Mesodermal cell (in vitro differentiated cells): Measurements from ENCODE around the gene LRRC49.
"Not testable (repeated sequence)": the region's sequence is repeated elsewhere in the genome, so short reads cannot be mapped to it uniquely, and the experiment has no call there.

ENCODE experiments used
- H3K27ac ChIP-seq: 2 replicates; pipeline ENCODE4 v1.7.0; 2013; ENCODE audit warnings: mild to moderate bottlenecking, low read depth, low read length, moderate library complexity; ENCODE audit not compliant: severe bottlenecking
- H3K36me3 ChIP-seq: 2 replicates; pipeline ENCODE4 v1.7.1; 2013; ENCODE audit warnings: mild to moderate bottlenecking, low read length, moderate library complexity; ENCODE audit not compliant: control insufficient read depth, insufficient read depth
- H3K4me1 ChIP-seq: one replicate; pipeline ENCODE4 v1.7.1; 2013; ENCODE audit warnings: mild to moderate bottlenecking, low read length; ENCODE audit not compliant: insufficient read depth, control insufficient read depth, poor library complexity, severe bottlenecking
- H3K4me3 ChIP-seq: 2 replicates; pipeline ENCODE4 v1.7.0; 2013; ENCODE audit warnings: low read length, control low read depth, mild to moderate bottlenecking; ENCODE audit not compliant: insufficient read depth, poor library complexity, severe bottlenecking; ENCODE audit errors: extremely low read depth
- H3K9me3 ChIP-seq: 2 replicates; pipeline ENCODE4 v1.7.1; 2013; ENCODE audit warnings: mild to moderate bottlenecking, low read length, moderate library complexity; ENCODE audit not compliant: control insufficient read depth
- WGBS, 2 experiments: methylation state at CpG; one replicate each; pipeline ENCODE4 v1.1.5; 2013; ENCODE audit warnings: missing lambda C conversion rate in 2 of 2; ENCODE audit not compliant: insufficient coverage in 2 of 2; 5-methylcytosine and 5-hydroxymethylcytosine counted together

LRRC49 gene

DNA sequence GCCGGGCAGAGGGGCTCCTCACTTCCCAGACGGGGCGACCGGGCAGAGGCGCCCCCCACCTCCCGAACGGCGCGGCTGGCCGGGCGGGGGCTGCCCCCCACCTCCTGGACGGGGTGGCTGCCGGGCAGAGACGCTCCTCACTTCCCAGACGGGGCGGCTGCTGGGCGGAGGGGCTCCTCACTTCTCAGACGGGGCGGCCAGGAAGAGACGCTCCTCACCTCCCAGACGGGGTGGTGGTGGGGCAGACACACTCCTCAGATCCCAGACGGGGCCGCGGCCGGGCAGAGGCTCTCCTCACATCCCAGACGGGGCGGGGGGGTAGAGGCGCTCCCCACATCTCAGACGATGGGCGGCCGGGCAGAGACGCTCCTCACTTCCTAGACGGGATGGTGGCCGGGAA, 21.1 kb upstream of the LRRC49 start:
- H3K36me3 ChIP-seq, H3K27ac ChIP-seq, H3K4me3 ChIP-seq, H3K9me3 ChIP-seq: not testable (repeated sequence)
- H3K4me1 ChIP-seq, result peaks cover 14% of the 10 kb centered on the region
- 95 to 97% methylated on average over 27 to 30 of the region's 34 CpGs for WGBS, 2 experiments

DNA sequence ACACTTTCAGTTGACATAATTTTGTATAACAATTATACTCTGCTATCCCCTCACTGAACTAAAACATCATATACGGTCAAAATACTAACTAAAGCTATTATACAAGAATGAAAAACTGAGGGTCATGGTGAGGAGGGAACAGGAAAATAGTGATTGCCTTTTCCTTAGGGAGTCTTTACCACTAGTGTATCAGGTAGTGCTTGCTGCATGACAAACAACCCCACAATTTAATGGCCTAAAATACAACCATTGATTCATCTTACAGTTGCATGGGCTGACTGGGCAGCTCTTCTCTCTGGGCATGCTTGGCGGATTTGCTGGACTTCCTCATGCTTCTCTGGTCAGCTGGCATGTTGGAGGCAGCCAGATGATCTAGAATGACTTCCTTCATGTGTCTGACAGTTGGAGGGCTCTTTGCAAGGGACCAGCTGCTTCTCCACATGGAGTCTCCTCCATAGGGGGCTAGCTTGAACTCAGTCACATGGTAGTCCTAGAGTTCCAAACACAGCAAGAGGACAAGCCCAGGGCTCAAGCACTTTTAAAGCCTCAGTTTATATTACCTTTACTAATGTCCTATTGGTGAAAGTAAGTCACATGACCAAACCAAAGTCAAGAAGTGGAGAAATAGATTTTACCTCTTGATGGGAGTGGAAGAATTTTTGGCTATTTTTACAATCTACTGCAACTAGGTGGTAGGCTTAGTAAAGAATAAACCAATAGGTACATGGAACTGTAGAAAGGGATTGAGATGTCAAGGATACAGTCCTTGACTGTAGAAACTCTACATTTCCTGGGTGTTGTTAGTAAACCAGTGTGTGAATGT, 19.2 kb upstream of the LRRC49 start:
- Histone ChIP-seq H3K36me3 (no peaks in the 10 kb centered on the region), H3K4me3 (no peak overlapping the region), H3K9me3 (no peaks in the 10 kb centered on the region), H3K27ac (no peak overlapping the region), H3K4me1 (peaks cover 14% of the 10 kb centered on the region)
- WGBS, 2 experiments, result 71% methylated on average over 1 of the region's 2 CpGs; no CpG with 5 or more reads in 1 of the 2 experiments

DNA sequence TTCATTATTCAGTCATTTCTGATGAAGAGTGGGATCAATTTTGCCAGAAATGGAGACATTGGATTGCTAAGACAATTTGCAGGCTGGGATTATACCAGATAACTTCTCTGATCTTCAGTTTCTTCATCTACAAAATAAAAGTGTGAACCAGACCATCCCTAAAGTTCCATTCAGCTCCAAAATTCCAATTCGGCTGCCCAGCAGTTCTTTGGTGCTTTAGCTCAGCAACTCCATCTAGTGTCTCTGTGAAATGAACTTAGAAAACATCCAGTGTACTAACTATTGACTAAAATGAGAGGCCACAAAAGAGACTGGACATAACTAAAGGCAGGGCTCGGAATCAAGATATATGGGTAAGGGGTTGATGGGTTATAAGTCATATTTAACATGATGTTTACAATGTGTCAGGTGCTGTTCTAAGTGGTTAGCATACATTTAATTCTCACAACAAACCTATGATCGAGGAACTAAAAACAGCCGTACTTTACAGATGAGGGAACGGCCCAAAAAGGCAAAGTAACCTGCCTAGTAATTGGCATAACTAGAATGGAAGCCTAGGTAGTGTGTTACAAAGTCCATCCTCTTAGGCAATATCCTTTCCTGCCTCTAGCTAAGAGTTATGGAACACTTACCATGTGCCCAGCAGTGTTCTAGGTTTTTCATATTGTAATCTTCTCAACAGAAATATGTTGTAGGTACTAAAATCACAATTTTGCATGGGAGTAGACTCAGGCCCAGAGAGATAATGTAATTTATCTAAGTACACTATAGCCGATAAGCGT, 17.4 kb upstream of the LRRC49 start:
- peaks cover 4% of the 10 kb centered on the region for H3K4me1 ChIP-seq
- H3K27ac ChIP-seq, result no peak overlapping the region
- H3K4me3 ChIP-seq, result no peak overlapping the region
- H3K9me3 ChIP-seq, result no peaks in the 10 kb centered on the region
- H3K36me3 ChIP-seq, result no peaks in the 10 kb centered on the region
- 78% methylated on average over 3 of the region's 7 CpGs; no CpG with 5 or more reads in 1 of the 2 experiments for WGBS, 2 experiments

DNA sequence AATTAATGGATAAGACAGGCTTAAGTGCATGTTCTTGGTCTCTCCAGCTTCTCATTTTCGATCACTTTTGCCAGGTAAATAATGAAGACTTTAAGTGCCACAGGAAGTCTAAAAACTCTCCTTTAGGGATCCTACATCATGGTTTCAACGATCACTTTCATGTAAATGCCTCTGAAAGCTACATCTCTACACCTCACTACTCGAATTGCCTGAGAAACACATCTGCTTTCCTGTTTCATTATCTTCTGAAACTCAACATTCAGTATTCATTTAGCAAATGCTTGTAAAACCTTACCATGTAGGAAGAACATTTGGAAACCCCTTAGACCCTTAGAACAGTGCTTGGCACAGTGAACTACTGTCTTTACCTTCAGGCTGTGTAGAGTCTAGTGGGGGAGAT, 16.6 kb upstream of the LRRC49 start:
- Histone ChIP-seq H3K9me3 (no peaks in the 10 kb centered on the region), H3K36me3 (no peaks in the 10 kb centered on the region), H3K4me1 (no peaks in the 10 kb centered on the region), H3K4me3 (no peak overlapping the region), H3K27ac (no peak overlapping the region)
- 81 to 84% methylated on average over 2 to 3 of the region's 3 CpGs for WGBS, 2 experiments

DNA sequence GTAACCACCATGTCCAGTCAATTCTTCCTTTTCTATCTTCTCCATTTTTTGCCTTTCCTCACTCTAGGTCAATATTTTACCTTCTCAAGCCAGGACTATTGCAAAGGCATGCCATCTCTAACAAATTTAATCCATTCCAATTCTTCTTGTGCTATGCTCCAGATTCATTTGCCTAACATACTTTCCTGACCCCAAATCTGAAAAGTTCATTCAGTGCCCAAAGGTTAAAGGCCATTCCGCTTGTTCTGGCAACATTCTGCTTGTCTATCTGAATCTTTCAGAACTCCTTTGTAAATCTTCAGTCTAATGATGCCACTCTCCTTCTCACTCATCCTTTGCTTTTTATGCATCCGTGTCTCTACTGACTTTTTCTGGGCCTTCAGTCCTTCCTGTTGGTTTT, 15.9 kb upstream of the LRRC49 start:
- Histone ChIP-seq H3K9me3 (no peaks in the 10 kb centered on the region), H3K36me3 (no peaks in the 10 kb centered on the region), H3K27ac (no peak overlapping the region), H3K4me3 (no peak overlapping the region), H3K4me1 (no peaks in the 10 kb centered on the region)
- 89 to 92% methylated on average over 2 of the region's 2 CpGs for WGBS, 2 experiments

DNA sequence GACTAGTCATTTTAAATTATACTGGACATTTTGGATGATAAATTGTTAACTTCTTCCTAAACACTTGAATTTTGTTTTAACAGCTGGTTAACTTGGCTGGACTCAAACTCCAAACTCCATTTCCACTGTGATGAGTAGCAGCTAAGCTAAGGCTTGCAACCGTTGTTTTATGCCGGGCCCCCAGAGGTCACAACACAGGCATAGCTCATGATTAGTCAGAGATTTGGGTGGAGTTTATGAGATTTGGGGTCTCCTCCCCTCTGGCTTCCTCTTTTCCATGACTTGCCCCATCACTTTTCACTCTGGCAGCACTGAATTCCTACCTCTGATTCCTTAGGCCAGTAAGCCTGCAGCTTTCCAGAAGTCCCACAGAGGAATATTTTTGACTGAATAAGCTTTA, 13.2 kb upstream of the LRRC49 start:
- no peaks in the 10 kb centered on the region for H3K36me3 ChIP-seq
- H3K9me3 ChIP-seq, result no peaks in the 10 kb centered on the region
- H3K27ac ChIP-seq, result no peak overlapping the region
- 100% methylated on average over 1 of the region's 2 CpGs; no CpG with 5 or more reads in 1 of the 2 experiments for WGBS, 2 experiments
- no peaks in the 10 kb centered on the region for H3K4me1 ChIP-seq
- no peak overlapping the region for H3K4me3 ChIP-seq

DNA sequence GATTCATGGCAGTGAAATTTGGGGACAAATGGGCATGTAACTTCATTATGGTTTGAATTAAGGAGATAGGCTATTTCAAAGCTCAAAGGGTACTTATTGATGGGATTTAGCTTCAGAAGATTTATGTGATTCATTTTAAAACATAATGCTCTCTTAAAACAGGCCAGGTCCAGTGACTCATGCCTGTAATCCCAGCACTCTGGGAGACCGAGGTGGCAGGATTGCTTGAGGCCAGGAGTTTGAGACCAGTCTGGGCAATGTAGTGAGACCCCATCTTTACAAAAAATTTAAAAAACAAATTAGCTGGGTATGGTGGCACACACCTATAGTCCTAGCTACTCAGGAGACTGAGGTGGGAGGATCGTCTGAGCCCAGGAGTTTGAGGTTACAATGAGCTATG, 11.8 kb upstream of the LRRC49 start:
- Histone ChIP-seq H3K4me1 (no peaks in the 10 kb centered on the region), H3K27ac (no peak overlapping the region), H3K4me3 (no peak overlapping the region), H3K36me3 (no peaks in the 10 kb centered on the region), H3K9me3 (no peaks in the 10 kb centered on the region)
- 80 to 100% methylated on average over 1 of the region's 2 CpGs for WGBS, 2 experiments

DNA sequence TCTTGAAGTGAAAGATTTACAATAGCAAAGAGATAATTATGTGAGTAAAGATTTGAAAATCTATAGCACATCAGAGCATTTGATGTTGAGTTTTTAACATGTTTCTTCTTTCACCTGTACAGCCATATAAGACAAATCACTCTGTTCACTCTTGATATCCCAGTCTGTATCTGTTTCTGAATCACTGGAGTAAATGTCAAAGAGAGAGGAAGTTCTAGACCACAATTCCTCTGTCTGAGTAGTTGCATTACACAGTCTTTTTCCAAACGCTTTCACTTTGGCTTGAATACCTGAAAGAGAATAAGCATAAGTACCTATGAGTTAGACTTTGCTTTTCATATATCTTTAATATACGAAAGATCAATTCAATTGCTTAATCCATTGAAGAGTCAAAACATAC, 10.3 kb upstream of the LRRC49 start:
- 100% methylated on average over 1 of the region's 2 CpGs; no CpG with 5 or more reads in 1 of the 2 experiments for WGBS, 2 experiments
- no peaks in the 10 kb centered on the region for H3K36me3 ChIP-seq
- no peak overlapping the region for H3K27ac ChIP-seq
- H3K4me1 ChIP-seq, result no peaks in the 10 kb centered on the region
- no peaks in the 10 kb centered on the region for H3K9me3 ChIP-seq
- H3K4me3 ChIP-seq, result no peak overlapping the region

DNA sequence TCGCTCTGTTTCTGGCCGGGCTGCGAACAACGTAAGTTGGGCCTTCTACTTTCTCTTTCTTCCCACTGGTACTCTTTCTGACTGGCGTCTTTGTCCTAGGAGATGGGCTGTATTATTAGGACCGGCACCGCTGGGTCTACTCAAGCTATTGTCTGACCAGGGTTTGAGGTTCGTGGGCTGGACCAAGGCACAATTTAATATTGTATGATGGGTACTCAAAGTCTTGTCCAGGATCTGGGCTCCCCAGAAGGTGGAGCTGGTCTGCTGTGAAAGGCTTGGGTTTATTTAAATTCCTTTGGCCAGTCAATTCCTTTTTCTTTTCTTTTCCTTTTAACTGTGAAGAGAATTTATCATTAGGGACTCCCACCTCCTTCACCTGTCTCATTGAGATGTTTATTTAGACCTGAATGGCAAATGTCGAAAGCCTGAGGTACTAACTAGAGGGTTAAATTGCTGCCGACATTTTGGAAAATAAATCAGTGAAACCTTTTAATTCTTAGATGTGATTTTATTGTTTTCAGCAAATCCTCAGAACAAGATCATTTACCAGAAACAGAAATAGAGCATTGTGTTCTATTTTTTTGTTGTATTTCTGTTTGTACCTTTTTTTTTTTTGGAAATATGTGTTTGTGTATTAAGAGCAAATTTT, 410 bp downstream of the LRRC49 start:
- Histone ChIP-seq H3K4me1 (peaks cover 11% of the 10 kb centered on the region), H3K27ac (peak overlapping the region; percentile 82), H3K4me3 (peak overlapping the region; percentile 73), H3K36me3 (no peaks in the 10 kb centered on the region), H3K9me3 (no peaks in the 10 kb centered on the region)
- 0 to 8% methylated on average over 3 to 4 of the region's 10 CpGs for WGBS, 2 experiments

DNA sequence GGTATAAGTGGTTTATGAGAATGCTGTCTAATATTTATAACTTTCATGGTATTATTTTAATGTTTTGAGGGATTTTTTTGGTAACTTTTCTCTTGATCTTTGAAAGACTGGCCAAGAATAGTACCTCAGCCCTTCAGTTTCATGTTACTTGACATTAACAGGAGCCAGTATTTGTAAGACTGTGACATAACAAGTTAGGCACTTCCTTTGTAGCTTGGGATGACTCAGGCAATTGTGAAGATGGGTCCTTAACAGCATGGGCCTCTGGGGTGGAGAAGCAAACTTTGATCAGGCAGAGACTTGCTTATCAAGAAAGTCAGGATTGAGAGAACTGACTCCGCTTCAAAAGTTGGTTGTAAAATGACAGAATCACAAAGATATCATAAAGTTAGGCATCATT, 9.5 kb downstream of the LRRC49 start:
- no peaks in the 10 kb centered on the region for H3K36me3 ChIP-seq
- peaks cover under 1% of the 10 kb centered on the region for H3K9me3 ChIP-seq
- peaks cover 21% of the 10 kb centered on the region for H3K4me1 ChIP-seq
- WGBS, 2 experiments, result 100% methylated on average over 1 of the region's 1 CpG; no CpG with 5 or more reads in 1 of the 2 experiments
- no peak overlapping the region for H3K4me3 ChIP-seq
- peak overlapping the region; percentile 91 for H3K27ac ChIP-seq
